Measurements from ENCODE around the gene LACTB. TPM values are rescaled to one million over a fixed set of nuclear protein-coding genes. Genes with fewer than 3 reads are reported as not detected.

The LACTB gene
- polyA plus RNA-seq, 4 donors: 9.5 to 20.1 (median 18.9) TPM

GRCh38 chr15:63165166-63165859 is 43.7 kb downstream of the LACTB start:
- DNase-seq (ENCODE audit: low read depth in 4 of 4, low spot score in 3 of 4): no peak

- no peak for DNase-seq (ENCODE audit: low read depth in 4 of 4, low spot score in 3 of 4)
Observed at GRCh38 chr15:63166219-63166618, 44.6 kb downstream of the LACTB start.

- no peak for DNase-seq (ENCODE audit: low read depth in 4 of 4, low spot score in 3 of 4)
Observed at GRCh38 chr15:63169788-63170187, 48.1 kb downstream of the LACTB start.

- no peak for DNase-seq (ENCODE audit: low read depth in 4 of 4, low spot score in 3 of 4)
Observed at GRCh38 chr15:63172376-63172775, 50.7 kb downstream of the LACTB start.

GRCh38 chr15:63172851-63173451 is 51.3 kb downstream of the LACTB start:
- no peak for DNase-seq (ENCODE audit: low read depth in 4 of 4, low spot score in 3 of 4)

- DNase-seq (ENCODE audit: low read depth in 4 of 4, low spot score in 3 of 4): no peak
Observed at GRCh38 chr15:63176302-63176701, 54.6 kb downstream of the LACTB start.

DNA sequence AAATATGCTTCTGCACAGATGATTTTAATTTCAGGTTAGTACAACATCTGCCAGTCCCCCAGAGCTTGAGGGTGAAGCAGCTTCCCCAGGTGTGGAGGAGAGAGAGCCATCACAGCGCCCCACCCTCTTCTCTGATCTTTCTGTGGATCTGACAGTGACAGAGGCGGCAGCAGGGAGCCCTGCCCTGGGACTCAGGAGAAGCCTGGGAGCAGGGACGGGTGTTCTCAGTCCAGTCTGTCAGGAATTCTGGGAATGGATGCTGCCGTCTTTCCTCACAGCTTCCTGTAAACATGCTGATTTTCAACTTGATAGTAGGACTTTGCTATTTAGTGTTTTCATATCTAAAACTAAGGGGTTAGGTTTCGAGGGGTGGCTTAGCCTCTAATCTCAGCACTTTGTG is 56.4 kb downstream of the LACTB start:
- no peak for DNase-seq (ENCODE audit: low read depth in 4 of 4, low spot score in 3 of 4)

DNA sequence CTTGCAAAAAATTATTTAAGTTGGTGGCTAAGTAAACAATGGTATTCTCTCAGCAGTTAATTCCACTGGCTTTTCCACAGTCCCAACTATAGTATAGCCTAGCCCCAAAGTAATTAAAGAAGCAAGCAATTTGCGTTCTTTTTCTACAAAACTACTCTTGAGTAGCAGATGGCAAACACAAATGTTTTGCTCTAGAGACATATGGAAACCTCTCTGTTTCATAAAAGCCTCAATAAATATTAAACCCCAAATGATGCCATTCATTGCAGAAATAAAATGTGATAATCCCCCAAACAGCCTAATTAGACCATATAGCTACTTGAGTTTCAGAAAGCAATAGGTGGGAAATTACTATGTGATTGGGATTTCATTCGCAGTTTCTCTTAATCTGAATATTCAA is 59.1 kb downstream of the LACTB start:
- DNase-seq (ENCODE audit: low read depth in 4 of 4, low spot score in 3 of 4): no peak

DNA sequence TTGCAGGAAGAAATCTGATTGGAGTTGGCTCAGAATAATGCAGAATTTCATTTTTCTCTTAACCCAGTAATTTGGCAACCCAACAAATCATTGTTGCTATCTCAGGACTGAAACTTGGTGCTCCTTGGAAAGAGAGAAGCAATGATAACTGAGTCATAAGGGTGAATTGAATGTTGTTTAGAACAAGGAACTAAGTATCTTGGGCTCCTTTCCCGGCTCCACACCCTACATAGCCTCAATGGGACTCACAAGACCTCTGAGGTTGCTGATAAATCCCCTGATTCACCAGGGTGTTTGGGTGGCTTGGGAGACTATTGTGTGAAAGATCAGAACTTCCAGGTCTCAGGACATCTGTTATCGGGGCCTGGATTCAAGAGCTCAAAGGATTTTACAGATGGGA is 60.0 kb downstream of the LACTB start:
- no peak for DNase-seq (ENCODE audit: low read depth in 4 of 4, low spot score in 3 of 4)

GRCh38 chr15:63185206-63185605 is 63.5 kb downstream of the LACTB start:
- no peak for DNase-seq (ENCODE audit: low read depth in 4 of 4, low spot score in 3 of 4)

DNA sequence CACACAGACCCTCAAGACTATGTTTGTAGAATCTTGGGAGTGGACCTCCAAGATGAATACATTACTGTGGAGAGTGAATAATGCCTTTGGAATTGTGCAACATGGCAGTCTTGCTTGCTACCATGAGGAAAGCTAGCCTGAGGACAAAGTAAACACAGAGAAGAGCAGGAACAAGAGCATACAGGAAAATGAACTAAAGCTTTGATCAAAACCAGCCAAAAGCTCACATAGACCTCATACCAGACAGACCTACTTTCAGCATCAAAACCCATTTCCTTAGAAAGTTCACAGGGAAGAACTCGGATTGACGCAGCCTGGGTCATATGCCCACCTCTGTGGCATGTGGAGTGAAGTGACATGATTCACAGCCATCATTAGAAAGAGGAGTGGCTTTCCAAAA is 64.4 kb downstream of the LACTB start:
- no peak for DNase-seq (ENCODE audit: low read depth in 4 of 4, low spot score in 3 of 4)

DNA sequence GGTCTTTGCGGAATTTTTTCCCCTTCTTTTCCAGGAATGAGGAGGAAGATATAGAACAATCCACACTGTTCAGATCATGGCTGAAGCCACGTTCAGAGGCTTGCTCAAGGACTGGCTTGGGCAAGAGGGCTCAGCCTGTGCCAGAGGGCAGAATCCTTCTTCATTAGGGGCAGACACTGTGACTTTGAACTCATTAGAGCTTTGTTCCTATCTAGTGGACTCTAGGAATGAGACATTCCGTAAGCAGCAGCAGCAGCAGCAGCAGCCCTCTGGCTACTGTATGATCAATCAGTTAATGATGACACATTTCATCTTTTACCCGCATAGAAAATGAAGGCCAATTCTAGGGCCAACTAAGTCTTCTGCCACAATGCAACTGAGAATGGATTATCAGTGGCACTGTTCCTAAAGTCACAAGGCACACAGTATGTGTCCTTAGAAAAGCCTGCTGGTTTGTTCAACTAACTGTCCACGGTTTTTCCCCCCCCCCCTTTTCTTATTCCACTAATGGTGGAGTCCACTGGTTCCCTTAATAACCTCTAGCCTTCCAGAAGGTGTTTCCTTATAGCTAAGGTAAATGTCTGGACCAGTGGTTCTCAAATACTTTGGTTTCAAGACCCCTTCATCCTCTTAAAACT is 66.0 kb downstream of the LACTB start:
- DNase-seq (ENCODE audit: low read depth in 4 of 4, low spot score in 3 of 4): no peak

GRCh38 chr15:63188247-63188925 is 66.7 kb downstream of the LACTB start:
- DNase-seq (ENCODE audit: low read depth in 4 of 4, low spot score in 3 of 4): no peak

GRCh38 chr15:63188926-63189871 is 67.5 kb downstream of the LACTB start, which contains the start of gene RAB8B:
Gene RAB8B (plus strand): TSS chr15:63189606. CDS start chr15:63189625, 19 bp downstream.
- DNase-seq (ENCODE audit: low read depth in 4 of 4, low spot score in 3 of 4): peak; percentile 86 to 93 (median 90)

GRCh38 chr15:63189941-63190768 is 68.5 kb downstream of the LACTB start:
- no peak for DNase-seq (ENCODE audit: low read depth in 4 of 4, low spot score in 3 of 4)

GRCh38 chr15:63190769-63191649 is 69.3 kb downstream of the LACTB start:
- DNase-seq (ENCODE audit: low read depth in 4 of 4, low spot score in 3 of 4): no peak

Measured in left renal pelvis (tissue), 4 donors.